ENCODE measurements around the gene PARL.

Gene PARL

GRCh38 chr3:183822631-183823030, 62.0 kb downstream of the PARL start:
- Histone ChIP-seq H3K9me3 (no peaks in the 10 kb centered on the region), H3K4me1 (ENCODE audit: control insufficient read depth in 1 of 2, insufficient read depth in 1 of 2, low read depth in 1 of 2, low read length in 1 of 2) (peaks cover 10 to 20% of the 10 kb centered on the region in 2 experiments), H3K27ac (no peak overlapping the region), H3K27me3 (peaks cover 47% of the 10 kb centered on the region), H3K4me3 (ENCODE audit: low read depth in 1 of 2, low read length in 1 of 2) (no peak overlapping the region), H3K36me3 (peaks cover 14% of the 10 kb centered on the region)
- no peak for TF ChIP-seq CTCF (IDR thresholded peaks at IDR 0.05)

GRCh38 chr3:183819831-183820230, 64.8 kb downstream of the PARL start:
- no peak for TF ChIP-seq CTCF (IDR thresholded peaks at IDR 0.05)
- peaks cover 24% of the 10 kb centered on the region for H3K27me3 ChIP-seq
- no peak overlapping the region for H3K4me3 ChIP-seq (ENCODE audit: low read depth in 1 of 2, low read length in 1 of 2)
- H3K4me1 ChIP-seq (ENCODE audit: control insufficient read depth in 1 of 2, insufficient read depth in 1 of 2, low read depth in 1 of 2, low read length in 1 of 2), result peaks cover 6 to 11% of the 10 kb centered on the region in 2 experiments
- no peaks in the 10 kb centered on the region for H3K9me3 ChIP-seq
- H3K27ac ChIP-seq, result no peak overlapping the region
- peaks cover 15% of the 10 kb centered on the region for H3K36me3 ChIP-seq

GRCh38 chr3:183818706-183819624, 65.7 kb downstream of the PARL start:
- Histone ChIP-seq H3K27me3 (peaks cover 16% of the 10 kb centered on the region), H3K4me1 (ENCODE audit: control insufficient read depth in 1 of 2, insufficient read depth in 1 of 2, low read depth in 1 of 2, low read length in 1 of 2) (peaks cover 0 to 2% of the 10 kb centered on the region in 2 experiments), H3K9me3 (no peaks in the 10 kb centered on the region), H3K27ac (no peak overlapping the region), H3K36me3 (peaks cover 15% of the 10 kb centered on the region), H3K4me3 (ENCODE audit: low read depth in 1 of 2, low read length in 1 of 2) (no peak overlapping the region)
- TF ChIP-seq CTCF (IDR thresholded peaks at IDR 0.05), result no peak

GRCh38 chr3:183818041-183818620, 66.5 kb downstream of the PARL start:
- H3K36me3 ChIP-seq, result peaks cover 15% of the 10 kb centered on the region
- no peaks in the 10 kb centered on the region for H3K9me3 ChIP-seq
- no peak overlapping the region for H3K4me3 ChIP-seq (ENCODE audit: low read depth in 1 of 2, low read length in 1 of 2)
- H3K4me1 ChIP-seq (ENCODE audit: control insufficient read depth in 1 of 2, insufficient read depth in 1 of 2, low read depth in 1 of 2, low read length in 1 of 2), result no peaks in the 10 kb centered on the region
- no peak for TF ChIP-seq CTCF (IDR thresholded peaks at IDR 0.05)
- H3K27ac ChIP-seq, result no peak overlapping the region
- H3K27me3 ChIP-seq, result peaks cover 7% of the 10 kb centered on the region

- H3K27me3 ChIP-seq, result peaks cover 2% of the 10 kb centered on the region
- H3K9me3 ChIP-seq, result no peaks in the 10 kb centered on the region
- H3K27ac ChIP-seq, result no peak overlapping the region
- H3K36me3 ChIP-seq, result peaks cover 15% of the 10 kb centered on the region
- no peak overlapping the region for H3K4me3 ChIP-seq (ENCODE audit: low read depth in 1 of 2, low read length in 1 of 2)
- no peak for TF ChIP-seq CTCF (IDR thresholded peaks at IDR 0.05)
- no peaks in the 10 kb centered on the region for H3K4me1 ChIP-seq (ENCODE audit: control insufficient read depth in 1 of 2, insufficient read depth in 1 of 2, low read depth in 1 of 2, low read length in 1 of 2)
Observed at GRCh38 chr3:183817639-183818038, 67.0 kb downstream of the PARL start.

Data from neutrophil (primary cell).